NCI-H128 (cell line): Measurements from ENCODE around the gene HPN.
"Not testable (repeated sequence)": the region's sequence is repeated elsewhere in the genome, so short reads cannot be mapped to it uniquely, and the experiment has no call there.

Experiments used
- DNase-seq: peaks from one replicate; lab custom pipeline; 2025; ENCODE audit not compliant: unreplicated experiment; lab: John Stamatoyannopoulos, UW

The HPN gene

DNA sequence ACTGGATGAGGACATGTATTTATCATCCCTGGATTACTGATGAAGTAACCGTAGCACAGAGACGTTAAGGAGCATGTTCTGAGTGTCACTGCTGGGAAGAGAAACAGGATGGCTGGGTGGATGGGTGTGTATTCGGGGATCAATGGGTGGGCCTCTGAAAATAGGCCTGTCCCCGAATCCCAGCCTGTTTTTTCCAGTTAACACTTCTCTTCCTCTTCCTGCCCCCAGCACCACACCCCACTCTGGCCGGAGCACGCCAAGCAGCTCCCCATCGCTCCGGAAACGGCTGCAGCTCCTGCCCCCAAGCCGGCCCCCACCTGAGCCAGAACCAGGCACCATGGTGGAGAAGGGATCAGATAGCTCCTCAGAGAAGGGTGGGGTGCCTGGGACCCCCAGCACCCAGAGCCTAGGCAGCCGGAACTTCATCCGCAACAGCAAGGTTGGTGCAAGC is 32.6 kb upstream of the HPN start:
- no peak for DNase-seq

DNA sequence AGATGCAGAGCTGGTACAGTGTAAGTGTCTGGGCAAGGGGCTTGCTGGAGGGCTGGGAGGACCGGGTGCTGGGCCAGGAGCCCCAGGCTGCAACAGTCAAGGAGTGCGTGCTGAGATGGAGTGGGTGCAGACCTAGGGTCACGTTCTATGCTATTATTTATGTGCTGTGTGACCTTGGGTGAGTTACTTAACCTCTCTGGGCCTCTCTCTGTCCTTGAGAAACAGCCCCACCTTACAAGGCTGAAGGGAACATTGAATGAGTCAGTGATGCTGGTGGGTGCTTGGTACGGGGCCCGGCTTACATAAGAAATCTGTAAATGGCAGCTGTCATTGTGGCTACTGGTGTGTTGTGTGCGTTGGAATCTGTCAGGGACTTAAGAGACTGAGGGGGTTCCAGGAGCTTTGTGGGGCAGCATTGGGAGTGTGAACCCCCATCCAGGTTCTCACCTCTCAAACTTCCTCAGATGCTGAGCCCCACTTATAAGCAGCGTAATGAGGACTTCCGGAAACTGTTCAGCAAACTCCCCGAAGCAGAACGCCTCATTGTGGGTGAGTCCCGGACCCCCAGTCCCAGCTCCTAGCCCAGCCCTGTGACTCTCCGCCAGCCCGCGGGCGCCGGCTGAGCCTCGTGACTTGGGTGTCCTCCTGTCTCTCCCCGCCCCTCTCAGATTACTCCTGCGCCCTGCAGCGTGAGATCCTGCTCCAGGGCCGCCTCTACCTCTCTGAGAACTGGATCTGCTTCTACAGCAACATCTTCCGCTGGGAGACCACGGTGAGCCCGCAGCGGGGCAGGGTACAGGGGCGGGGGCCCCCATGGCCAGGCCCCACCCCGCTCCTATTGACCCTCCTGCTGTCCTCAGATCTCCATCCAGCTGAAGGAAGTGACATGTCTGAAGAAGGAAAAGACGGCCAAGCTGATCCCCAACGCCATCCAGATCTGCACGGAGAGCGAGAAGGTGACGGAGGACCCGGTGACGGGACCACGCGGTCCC is 31.8 kb upstream of the HPN start:
- DNase-seq = no peak

GRCh38 chr19:35011091-35011689 is 30.3 kb upstream of the HPN start:
- DNase-seq = no peak

DNA sequence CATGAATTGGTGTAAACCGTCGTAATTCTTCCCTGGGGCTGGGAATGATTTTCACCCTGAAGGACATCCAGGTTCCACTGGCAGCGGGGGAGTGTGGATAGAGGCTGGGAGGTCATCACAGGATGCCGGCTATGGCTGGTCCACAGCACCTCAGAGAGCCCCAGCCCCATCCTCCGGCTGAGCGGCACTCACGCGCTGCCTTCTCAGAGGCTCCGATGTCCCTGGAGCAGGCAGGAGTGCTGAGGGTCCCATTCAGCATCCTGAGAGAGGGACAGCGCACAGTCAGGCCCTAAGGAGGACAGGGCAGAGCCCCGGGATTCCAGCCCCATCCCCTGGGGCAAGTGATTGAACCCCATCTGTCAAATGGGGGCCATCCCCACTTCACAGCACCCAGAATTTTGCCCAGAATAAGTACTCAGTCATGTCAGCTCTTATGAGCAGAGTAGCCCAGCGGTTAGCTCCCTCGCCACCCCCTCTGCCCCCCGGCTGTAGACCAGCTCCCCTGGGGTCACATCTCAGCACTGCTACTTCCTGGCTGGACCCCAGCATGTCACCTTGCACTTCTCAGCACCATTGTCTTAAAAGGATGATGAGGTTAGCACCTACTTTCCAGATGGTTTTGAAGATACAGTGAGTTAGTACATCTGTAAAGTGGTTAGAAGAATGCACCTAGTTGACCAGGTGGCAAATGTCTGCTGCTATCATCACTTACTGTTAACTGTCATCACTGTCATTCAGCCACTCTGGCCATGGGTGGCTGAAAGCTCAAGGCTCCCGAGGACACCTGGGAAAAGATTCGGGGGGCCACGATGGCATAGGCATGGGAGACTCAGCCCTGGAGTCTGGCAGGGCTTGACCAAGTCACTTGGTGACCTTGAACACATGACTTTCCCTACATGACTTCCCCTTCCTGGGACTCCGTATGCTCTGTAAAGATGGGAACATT is 29.5 kb upstream of the HPN start:
- no peak for DNase-seq

- no peak for DNase-seq
These were observed 28.3 kb upstream of the HPN start for GRCh38 chr19:35013041-35013819.

DNA sequence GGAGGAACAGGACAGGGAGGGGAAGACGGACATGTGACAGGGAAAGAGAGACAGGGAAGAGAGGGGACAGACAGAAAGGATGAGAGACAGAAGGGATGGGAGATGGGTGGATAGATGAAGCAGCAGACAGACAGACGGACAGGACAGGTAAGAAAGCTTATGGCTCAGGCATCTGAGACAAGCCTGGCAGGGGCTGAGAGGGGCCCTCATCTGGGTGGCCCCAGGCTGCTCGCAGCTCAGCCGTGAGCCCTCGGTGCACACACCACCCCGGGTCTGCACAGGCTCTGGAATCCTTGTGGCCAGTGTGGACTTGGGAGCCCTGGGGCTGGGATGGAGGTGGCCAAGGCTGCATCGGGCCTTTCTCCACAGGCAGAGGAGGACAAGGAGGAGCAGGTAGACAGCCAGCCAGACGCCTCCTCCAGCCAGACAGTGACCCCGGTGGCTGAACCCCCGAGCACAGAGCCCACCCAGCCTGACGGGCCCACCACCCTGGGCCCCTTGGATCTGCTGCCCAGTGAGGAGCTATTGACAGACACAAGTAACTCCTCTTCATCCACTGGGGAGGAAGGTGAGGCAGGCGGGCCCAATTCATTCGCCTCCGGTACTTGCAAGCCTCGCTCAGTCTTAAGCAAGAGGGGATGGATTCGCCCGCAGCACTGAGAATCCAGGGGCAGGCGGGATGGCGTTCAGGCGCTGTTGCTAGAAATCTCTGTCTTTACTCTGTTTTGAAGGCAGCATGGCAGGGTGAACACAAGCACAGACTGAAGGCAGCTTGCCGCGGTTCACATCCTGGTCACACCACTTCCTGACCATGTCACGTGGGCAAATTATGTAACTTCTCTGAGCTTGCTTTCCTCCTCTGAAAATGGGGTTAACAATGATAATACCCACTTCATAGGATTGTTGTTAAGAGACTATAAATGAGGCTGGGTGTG is 27.4 kb upstream of the HPN start:
- no peak for DNase-seq

GRCh38 chr19:35014774-35015173 is 26.7 kb upstream of the HPN start:
- DNase-seq = not testable (repeated sequence)

DNA sequence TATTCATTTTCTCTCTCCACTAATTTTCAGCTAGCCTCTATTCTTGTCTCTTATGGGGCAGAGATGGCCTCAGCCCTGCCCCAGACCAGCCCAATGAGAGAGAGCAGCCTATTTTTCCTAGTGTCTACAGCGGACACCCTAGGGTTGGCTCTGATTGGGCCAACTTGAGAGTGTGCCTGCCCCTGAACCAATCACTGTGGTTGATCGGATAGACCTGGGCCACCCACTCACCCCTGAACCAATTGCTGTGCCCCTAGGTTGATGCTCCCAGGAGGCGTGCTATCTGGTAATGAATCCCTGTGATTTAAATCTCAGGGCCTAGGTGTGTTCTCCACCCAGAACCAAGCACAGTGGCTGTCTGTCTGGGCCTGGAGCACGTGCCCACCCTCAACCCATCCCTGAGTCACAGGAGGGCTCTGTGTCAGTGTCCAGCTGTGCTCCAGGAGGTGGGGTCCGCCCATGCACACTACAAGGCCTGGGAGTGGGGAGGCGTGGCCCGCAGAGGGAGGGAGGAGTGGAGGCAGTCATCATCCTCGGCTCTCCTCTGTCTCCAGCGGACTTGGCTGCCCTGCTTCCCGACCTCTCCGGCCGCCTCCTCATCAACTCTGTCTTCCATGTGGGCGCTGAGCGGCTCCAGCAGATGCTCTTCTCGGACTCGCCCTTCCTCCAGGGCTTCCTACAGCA is 26.1 kb upstream of the HPN start:
- DNase-seq = no peak

DNA sequence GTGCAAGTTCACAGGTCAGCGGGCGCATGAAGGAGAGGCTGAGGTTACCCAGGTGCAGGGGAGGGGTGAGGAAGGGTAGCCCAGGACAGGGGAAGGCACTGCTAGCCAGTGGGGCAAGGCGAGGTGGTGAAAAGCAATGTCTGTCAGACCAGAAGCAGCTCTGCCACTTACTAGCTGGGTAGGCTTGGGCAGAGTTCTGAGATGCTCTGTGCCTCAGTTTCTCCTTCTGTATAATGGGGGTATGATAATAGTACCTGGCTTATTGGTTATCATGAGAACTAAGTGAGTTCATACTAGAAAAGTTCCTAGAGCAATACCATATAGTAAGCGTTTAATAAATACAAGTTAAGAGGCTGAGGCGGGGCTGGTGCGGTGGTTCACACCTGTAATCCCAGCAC is 25.6 kb upstream of the HPN start:
- no peak for DNase-seq

DNA sequence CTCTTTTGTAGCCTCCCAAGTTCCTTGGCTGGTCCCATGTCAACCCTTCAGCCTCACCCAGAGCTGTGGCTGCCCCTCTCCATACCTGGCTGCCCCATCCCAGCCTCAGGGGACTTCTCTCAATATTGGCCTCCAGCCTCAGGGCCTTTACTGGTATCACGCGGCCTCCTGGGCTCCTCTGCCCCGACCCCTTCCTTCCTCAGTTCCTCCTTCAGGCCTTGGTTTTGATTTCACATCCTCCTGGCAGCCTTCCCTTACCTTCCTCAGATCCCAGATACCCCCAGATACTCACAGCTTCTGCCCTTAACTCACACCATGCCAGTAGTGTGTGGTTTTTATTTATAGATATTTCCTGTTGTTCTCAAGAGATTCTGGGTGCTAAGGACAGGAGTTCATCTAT is 24.0 kb upstream of the HPN start:
- DNase-seq = no peak

- DNase-seq = no peak
These were observed 23.1 kb upstream of the HPN start for GRCh38 chr19:35018379-35018778.

- DNase-seq = no peak
These were observed 22.4 kb upstream of the HPN start for GRCh38 chr19:35019144-35019543.

DNA sequence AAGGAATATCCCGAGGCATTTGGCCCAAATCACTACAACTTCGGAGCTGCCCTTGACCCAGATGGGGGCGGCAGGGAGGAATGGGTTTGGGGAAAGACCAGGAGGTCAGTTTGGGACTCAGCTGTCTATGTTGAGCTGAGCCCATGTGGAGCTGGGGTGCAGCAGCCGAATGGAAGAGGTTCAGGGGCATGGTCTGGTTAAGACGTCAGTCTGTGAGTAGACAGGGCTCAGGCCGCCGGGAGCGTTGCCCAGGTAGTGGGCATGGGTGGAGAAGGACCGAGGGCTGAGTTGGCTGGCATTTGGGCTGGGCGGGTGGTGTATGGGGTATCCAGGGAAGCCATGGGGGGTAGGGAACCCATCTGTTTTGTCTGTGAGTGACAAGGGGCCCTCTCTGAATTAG is 20.5 kb upstream of the HPN start:
- DNase-seq = no peak

DNA sequence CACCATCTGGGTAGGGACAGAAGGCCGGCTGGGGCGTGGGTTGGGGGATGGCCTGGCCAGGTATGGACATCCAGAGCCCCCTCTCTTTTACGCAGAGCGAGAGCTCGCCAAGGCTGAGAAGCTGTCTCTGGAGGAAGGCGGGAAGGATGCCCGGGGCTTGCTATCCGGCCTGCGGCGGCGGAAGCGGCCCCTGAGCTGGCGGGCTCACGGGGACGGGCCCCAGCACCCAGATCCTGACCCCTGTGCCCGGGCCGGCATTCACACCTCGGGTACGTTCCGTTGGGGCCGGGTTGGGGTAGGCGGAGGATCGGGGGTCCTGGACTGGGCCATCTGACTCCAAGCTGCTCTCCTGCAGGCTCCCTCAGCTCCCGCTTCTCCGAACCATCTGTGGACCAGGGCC is 19.9 kb upstream of the HPN start:
- DNase-seq = no peak

DNA sequence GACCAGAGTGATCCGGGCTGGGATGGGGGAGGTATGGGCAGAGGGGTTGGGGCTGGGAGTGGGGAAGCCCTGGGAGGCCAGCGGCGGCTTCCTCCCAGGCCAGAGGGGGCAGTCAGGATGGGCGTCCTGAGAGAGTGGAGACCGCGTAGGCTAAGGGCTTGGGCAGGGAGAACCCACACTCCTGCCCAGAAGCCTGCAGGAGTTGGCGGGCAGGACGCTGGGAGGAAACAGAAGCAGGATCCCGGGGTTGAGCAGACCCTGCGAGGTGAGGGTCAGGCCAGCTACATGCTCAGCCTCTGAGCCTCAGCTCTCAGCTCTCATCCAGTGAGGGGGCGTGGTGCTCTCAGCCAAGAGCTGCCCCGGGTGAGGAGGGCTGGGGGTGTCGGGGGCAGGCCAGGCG is 19.1 kb upstream of the HPN start:
- DNase-seq = no peak

DNA sequence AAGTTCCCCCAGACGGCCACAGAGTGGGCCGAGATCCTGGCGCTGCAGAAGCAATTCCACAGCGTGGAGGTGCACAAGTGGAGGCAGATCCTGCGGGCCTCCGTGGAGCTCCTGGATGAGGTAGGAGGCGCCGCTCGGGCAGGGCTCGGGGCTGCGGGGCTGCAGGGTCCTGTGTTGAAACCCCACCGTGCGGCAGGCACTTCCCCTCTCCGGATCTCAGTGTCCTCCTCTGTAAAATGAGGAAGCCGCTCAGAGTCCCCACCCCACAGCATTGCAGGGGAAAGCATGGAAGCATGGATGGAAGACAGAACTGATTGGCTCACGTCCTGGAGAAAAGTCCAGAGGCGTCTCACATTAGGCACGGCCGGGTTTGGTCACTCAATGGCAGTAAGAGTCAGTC is 18.1 kb upstream of the HPN start:
- no peak for DNase-seq

GRCh38 chr19:35024095-35024494 is 17.4 kb upstream of the HPN start:
- DNase-seq = no peak

DNA sequence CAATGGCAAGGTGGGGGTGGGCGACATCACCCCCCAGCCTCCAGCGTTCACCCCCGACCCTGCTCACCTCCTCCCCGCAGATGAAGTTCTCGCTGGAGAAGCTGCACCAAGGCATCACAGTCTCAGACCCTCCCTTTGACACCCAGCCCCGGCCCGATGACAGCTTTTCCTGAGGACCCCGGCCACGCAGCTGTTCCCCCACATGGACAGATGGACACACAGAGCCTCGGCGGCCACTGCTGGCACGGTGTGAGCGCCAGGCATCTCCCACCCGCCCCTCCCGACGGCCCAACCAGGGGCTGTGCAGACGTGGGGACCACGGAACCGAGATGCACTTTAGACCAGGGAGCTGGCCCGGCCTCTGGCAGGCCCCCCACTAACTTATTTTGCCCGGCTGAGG is 15.6 kb upstream of the HPN start:
- no peak for DNase-seq

DNA sequence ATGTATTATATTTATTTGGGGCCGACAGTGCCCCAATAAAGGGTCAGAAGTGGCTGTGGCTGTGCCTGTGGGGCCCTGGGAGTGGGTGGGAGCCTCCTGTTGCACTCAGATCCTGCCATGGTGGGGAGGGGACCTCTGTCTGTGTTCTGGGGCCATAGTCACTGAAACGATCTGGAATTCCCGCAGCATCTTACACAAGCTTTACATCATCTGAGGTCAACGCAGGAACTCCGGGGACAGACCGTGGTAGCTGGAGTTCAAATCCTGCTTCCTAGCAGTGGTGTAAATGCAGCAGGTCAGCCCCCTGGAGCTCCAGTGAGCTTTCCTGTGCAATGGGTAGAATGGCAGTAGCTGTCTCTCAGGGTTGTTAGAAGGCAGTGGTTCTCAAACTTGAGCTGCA is 15.1 kb upstream of the HPN start:
- no peak for DNase-seq
